ENCODE measurements around the gene SPATA2. TPM values are rescaled to one million over a fixed set of nuclear protein-coding genes. Genes with fewer than 3 reads are reported as not detected.

The SPATA2 gene
- total RNA-seq, 1 donor from 2014 or later, result 8.7 TPM

- Histone ChIP-seq H3K4me3 (peak overlapping the region; percentile 19), H3K9me3 (no peaks in the 10 kb centered on the region), H3K4me1 (peaks cover 53% of the 10 kb centered on the region), H3K27ac (peak overlapping the region; percentile 42), H3K36me3 (no peaks in the 10 kb centered on the region), H3K27me3 (no peaks in the 10 kb centered on the region)
- intact Hi-C loops (cut with DNase I), result no loop called here
- ATAC-seq (peak; percentile 6), DNase-seq (no peak)
- no peak for TF ChIP-seq CTCF (IDR thresholded peaks at IDR 0.05)
Observed at GRCh38 chr20:49894073-49894470, 21.3 kb downstream of the SPATA2 start.

- DNase-seq (no peak), ATAC-seq (peak; percentile 8)
- peak overlapping the region; percentile 42 for H3K27ac ChIP-seq
- H3K27me3 ChIP-seq, result no peaks in the 10 kb centered on the region
- peaks cover 59% of the 10 kb centered on the region for H3K4me1 ChIP-seq
- intact Hi-C loops (cut with DNase I), result no loop called here
- H3K4me3 ChIP-seq, result peak overlapping the region; percentile 19
- TF ChIP-seq CTCF (IDR thresholded peaks at IDR 0.05), result no peak
- no peaks in the 10 kb centered on the region for H3K36me3 ChIP-seq
- H3K9me3 ChIP-seq, result no peaks in the 10 kb centered on the region
Observed at GRCh38 chr20:49893242-49894072, 21.9 kb downstream of the SPATA2 start.

GRCh38 chr20:49892817-49893216 lies 22.5 kb downstream of the SPATA2 start:
- intact Hi-C loops (cut with DNase I), result no loop called here
- DNase-seq, result no peak
- H3K4me1 ChIP-seq, result peaks cover 66% of the 10 kb centered on the region

GRCh38 chr20:49892260-49892659 lies 23.1 kb downstream of the SPATA2 start:
- no peak for ATAC-seq
- DNase-seq, result no peak
- intact Hi-C loops (cut with DNase I), result no loop called here
- Histone ChIP-seq H3K9me3 (no peaks in the 10 kb centered on the region), H3K27me3 (no peaks in the 10 kb centered on the region), H3K27ac (peak overlapping the region; percentile 42), H3K4me1 (peaks cover 71% of the 10 kb centered on the region), H3K36me3 (no peaks in the 10 kb centered on the region), H3K4me3 (no peak overlapping the region)
- TF ChIP-seq CTCF (IDR thresholded peaks at IDR 0.05), result no peak

More at GRCh38 chr20:49892817-49893216, 22.5 kb downstream of the SPATA2 start:
- Histone ChIP-seq H3K27me3 (no peaks in the 10 kb centered on the region), H3K9me3 (no peaks in the 10 kb centered on the region), H3K27ac (peak overlapping the region; percentile 42), H3K4me3 (no peak overlapping the region), H3K36me3 (no peaks in the 10 kb centered on the region)
- no peak for TF ChIP-seq CTCF (IDR thresholded peaks at IDR 0.05)
- no peak for ATAC-seq

GRCh38 chr20:49891476-49892110 lies 23.7 kb downstream of the SPATA2 start:
- ATAC-seq (no peak), DNase-seq (no peak)
- H3K9me3 ChIP-seq, result no peaks in the 10 kb centered on the region
- H3K4me1 ChIP-seq, result peaks cover 70% of the 10 kb centered on the region
- no peak overlapping the region for H3K27ac ChIP-seq
- TF ChIP-seq CTCF (IDR thresholded peaks at IDR 0.05), result no peak
- H3K27me3 ChIP-seq, result no peaks in the 10 kb centered on the region
- H3K36me3 ChIP-seq, result peaks cover 4% of the 10 kb centered on the region
- intact Hi-C loops (cut with DNase I), result no loop called here
- no peak overlapping the region for H3K4me3 ChIP-seq

Measured in upper lobe of right lung (tissue), 1 donor.